ENCODE results near the gene RPP25L. TPM values are rescaled to one million over a fixed set of nuclear protein-coding genes. Genes with fewer than 3 reads are reported as not detected.

The RPP25L gene
- 10 to 100 TPM; 16.5 to 27.0 (median 21.7) TPM for total RNA-seq

- peak within 1 kb of the TSS; percentile 79 to 92 (median 90) for H3K27ac ChIP-seq
- H3K36me3 ChIP-seq, result peaks cover 4 to 36% (median 26%) of the 10 kb centered on the region in 4 donors
- DNase-seq, result peak; percentile 92 to 97
- no peaks in the 10 kb centered on the region for H3K27me3 ChIP-seq
- peak within 1 kb of the TSS; percentile 62 to 71 (median 68) for H3K4me3 ChIP-seq
- ATAC-seq (ENCODE audit: low FRiP score in 2 of 2), result peak; percentile 94 to 98
- peaks cover 13 to 27% (median 18%) of the 10 kb centered on the region in 4 donors for H3K4me1 ChIP-seq
- no peaks in the 10 kb centered on the region for H3K9me3 ChIP-seq
- TF ChIP-seq CTCF (IDR thresholded peaks at IDR 0.05) (peak in 2 of 6 experiments; percentile 5 to 19), EP300 (IDR thresholded peaks at IDR 0.05) (no peak), POLR2A (IDR thresholded peaks at IDR 0.05) (peak in 3 of 4 donors; percentile 73 to 83 (median 79)), POLR2AphosphoS5 (IDR thresholded peaks at IDR 0.05) (peak; percentile 65 to 96)
- WGBS, 2 donors, result 0% methylated on average over 29 to 42 of the region's 77 CpGs
These were observed at the start of gene RPP25L for GRCh38 chr9:34611811-34612787. Gene RPP25L (minus strand): TSS chr9:34612097. CDS start chr9:34611296, 801 bp downstream.

GRCh38 chr9:34659592-34660253 lies 47.8 kb upstream of the RPP25L start:
- no peaks in the 10 kb centered on the region for H3K27me3 ChIP-seq
- TF ChIP-seq POLR2A (IDR thresholded peaks at IDR 0.05) (no peak), CTCF (IDR thresholded peaks at IDR 0.05) (no peak), POLR2AphosphoS5 (IDR thresholded peaks at IDR 0.05) (no peak), EP300 (IDR thresholded peaks at IDR 0.05) (no peak)
- ATAC-seq (ENCODE audit: low FRiP score in 2 of 2) (no peak), DNase-seq (peak in 1 of 2 donors; percentile 24)
- no peaks in the 10 kb centered on the region for H3K9me3 ChIP-seq
- WGBS, 2 donors, result 38 to 91% methylated on average over 1 to 8 of the region's 8 CpGs
- peaks cover 9 to 10% (median 10%) of the 10 kb centered on the region in 4 donors for H3K4me1 ChIP-seq
- H3K36me3 ChIP-seq, result peaks cover 0 to 10% (median 3%) of the 10 kb centered on the region in 4 donors
- H3K4me3 ChIP-seq, result no peak overlapping the region
- no peak overlapping the region for H3K27ac ChIP-seq

- TF ChIP-seq EP300 (IDR thresholded peaks at IDR 0.05) (no peak), POLR2A (IDR thresholded peaks at IDR 0.05) (no peak), CTCF (IDR thresholded peaks at IDR 0.05) (no peak)
- Histone ChIP-seq H3K36me3 (peaks cover 0 to 10% (median 3%) of the 10 kb centered on the region in 4 donors), H3K4me1 (peaks cover 15 to 19% (median 18%) of the 10 kb centered on the region in 4 donors), H3K4me3 (no peak overlapping the region), H3K9me3 (no peaks in the 10 kb centered on the region), H3K27ac (no peak overlapping the region), H3K27me3 (no peaks in the 10 kb centered on the region)
- WGBS, 2 donors, result 87 to 96% methylated on average over 5 to 14 of the region's 14 CpGs
- no peak for ATAC-seq (ENCODE audit: low FRiP score in 2 of 2)
- DNase-seq, result peak in 1 of 2 donors; percentile 56
These were observed 46.6 kb upstream of the RPP25L start for GRCh38 chr9:34658461-34658860.

GRCh38 chr9:34656992-34657391 lies 45.1 kb upstream of the RPP25L start:
- Histone ChIP-seq H3K9me3 (no peaks in the 10 kb centered on the region), H3K4me3 (no peak overlapping the region), H3K27ac (no peak overlapping the region), H3K4me1 (peaks cover 29 to 34% (median 31%) of the 10 kb centered on the region in 4 donors), H3K36me3 (peaks cover 0 to 10% (median 3%) of the 10 kb centered on the region in 4 donors), H3K27me3 (no peaks in the 10 kb centered on the region)
- WGBS, 2 donors, result 91 to 96% methylated on average over 3 to 5 of the region's 5 CpGs
- DNase-seq, result no peak
- TF ChIP-seq EP300 (IDR thresholded peaks at IDR 0.05) (no peak), POLR2A (IDR thresholded peaks at IDR 0.05) (no peak), CTCF (IDR thresholded peaks at IDR 0.05) (no peak), POLR2AphosphoS5 (IDR thresholded peaks at IDR 0.05) (no peak)
- no peak for ATAC-seq (ENCODE audit: low FRiP score in 2 of 2)

Measured in upper lobe of left lung (tissue), 6 donors.